Measurements from ENCODE around the gene KCNQ4.

DNA sequence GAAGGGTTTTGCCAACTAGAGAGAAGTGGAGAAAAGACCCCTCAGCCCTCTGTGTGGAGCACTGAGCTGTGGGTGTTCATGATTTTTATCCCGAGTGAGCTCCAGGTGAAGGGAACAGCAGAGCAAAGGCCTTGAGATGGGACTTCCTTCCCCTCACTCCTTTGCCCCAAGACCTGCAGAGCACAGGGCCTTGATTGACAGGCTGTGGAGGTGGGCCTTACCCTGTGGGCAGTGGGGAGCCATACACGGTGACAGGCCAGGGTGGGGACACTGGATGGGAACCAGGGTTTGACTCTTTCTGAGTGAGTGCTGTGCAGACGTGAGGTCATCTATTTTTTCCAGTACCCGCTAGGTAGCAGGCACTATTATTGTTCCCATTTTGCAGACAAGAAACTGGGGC lies 10.5 kb downstream of the KCNQ4 start:
- TF ChIP-seq GABPA (IDR thresholded peaks at IDR 0.05; ENCODE audit: low read depth) (no peak), ATF7 (IDR thresholded peaks at IDR 0.05; ENCODE audit: low read depth) (no peak), EZH2 (IDR thresholded peaks at IDR 0.05; ENCODE audit: borderline replicate concordance, control insufficient read depth, low read depth, low read length) (no peak), RBBP5 (conservative IDR thresholded peaks at IDR 0.05) (no peak), SUZ12 (IDR thresholded peaks at IDR 0.05; ENCODE audit: unreplicated experiment) (no peak), CEBPB (IDR thresholded peaks at IDR 0.05; ENCODE audit: borderline replicate concordance in 1 of 2, low read depth in 2 of 2, low read length in 2 of 2) (no peak), ZNF384 (IDR thresholded peaks at IDR 0.05; ENCODE audit: borderline replicate concordance, low read depth, low read length) (no peak), JUND (IDR thresholded peaks at IDR 0.05; ENCODE audit: low read depth, low read length) (no peak), POLR2A (IDR thresholded peaks at IDR 0.05; ENCODE audit: low read depth, low read length) (no peak)
- TF ChIP-seq, protein P1, sequence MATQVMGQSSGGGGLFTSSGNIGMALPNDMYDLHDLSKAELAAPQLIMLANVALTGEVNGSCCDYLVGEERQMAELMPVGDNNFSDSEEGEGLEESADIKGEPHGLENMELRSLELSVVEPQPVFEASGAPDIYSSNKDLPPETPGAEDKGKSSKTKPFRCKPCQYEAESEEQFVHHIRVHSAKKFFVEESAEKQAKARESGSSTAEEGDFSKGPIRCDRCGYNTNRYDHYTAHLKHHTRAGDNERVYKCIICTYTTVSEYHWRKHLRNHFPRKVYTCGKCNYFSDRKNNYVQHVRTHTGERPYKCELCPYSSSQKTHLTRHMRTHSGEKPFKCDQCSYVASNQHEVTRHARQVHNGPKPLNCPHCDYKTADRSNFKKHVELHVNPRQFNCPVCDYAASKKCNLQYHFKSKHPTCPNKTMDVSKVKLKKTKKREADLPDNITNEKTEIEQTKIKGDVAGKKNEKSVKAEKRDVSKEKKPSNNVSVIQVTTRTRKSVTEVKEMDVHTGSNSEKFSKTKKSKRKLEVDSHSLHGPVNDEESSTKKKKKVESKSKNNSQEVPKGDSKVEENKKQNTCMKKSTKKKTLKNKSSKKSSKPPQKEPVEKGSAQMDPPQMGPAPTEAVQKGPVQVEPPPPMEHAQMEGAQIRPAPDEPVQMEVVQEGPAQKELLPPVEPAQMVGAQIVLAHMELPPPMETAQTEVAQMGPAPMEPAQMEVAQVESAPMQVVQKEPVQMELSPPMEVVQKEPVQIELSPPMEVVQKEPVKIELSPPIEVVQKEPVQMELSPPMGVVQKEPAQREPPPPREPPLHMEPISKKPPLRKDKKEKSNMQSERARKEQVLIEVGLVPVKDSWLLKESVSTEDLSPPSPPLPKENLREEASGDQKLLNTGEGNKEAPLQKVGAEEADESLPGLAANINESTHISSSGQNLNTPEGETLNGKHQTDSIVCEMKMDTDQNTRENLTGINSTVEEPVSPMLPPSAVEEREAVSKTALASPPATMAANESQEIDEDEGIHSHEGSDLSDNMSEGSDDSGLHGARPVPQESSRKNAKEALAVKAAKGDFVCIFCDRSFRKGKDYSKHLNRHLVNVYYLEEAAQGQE (IDR thresholded peaks at IDR 0.05; ENCODE audit: low read depth, low read length), result no peak
- TF ChIP-seq, protein P2, sequence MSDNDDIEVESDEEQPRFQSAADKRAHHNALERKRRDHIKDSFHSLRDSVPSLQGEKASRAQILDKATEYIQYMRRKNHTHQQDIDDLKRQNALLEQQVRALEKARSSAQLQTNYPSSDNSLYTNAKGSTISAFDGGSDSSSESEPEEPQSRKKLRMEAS (IDR thresholded peaks at IDR 0.05; ENCODE audit: low read depth, low read length), result no peak
- TF ChIP-seq, protein P3, sequence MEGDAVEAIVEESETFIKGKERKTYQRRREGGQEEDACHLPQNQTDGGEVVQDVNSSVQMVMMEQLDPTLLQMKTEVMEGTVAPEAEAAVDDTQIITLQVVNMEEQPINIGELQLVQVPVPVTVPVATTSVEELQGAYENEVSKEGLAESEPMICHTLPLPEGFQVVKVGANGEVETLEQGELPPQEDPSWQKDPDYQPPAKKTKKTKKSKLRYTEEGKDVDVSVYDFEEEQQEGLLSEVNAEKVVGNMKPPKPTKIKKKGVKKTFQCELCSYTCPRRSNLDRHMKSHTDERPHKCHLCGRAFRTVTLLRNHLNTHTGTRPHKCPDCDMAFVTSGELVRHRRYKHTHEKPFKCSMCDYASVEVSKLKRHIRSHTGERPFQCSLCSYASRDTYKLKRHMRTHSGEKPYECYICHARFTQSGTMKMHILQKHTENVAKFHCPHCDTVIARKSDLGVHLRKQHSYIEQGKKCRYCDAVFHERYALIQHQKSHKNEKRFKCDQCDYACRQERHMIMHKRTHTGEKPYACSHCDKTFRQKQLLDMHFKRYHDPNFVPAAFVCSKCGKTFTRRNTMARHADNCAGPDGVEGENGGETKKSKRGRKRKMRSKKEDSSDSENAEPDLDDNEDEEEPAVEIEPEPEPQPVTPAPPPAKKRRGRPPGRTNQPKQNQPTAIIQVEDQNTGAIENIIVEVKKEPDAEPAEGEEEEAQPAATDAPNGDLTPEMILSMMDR (IDR thresholded peaks at IDR 0.05 in 2 of 3, conservative IDR thresholded peaks at IDR 0.05 in 1 of 3; ENCODE audit: control insufficient read depth in 2 of 3, extremely low read depth in 1 of 3, insufficient read depth in 1 of 3, low read depth in 3 of 3, low read length in 3 of 3), result no peak
- TF ChIP-seq, protein P4, sequence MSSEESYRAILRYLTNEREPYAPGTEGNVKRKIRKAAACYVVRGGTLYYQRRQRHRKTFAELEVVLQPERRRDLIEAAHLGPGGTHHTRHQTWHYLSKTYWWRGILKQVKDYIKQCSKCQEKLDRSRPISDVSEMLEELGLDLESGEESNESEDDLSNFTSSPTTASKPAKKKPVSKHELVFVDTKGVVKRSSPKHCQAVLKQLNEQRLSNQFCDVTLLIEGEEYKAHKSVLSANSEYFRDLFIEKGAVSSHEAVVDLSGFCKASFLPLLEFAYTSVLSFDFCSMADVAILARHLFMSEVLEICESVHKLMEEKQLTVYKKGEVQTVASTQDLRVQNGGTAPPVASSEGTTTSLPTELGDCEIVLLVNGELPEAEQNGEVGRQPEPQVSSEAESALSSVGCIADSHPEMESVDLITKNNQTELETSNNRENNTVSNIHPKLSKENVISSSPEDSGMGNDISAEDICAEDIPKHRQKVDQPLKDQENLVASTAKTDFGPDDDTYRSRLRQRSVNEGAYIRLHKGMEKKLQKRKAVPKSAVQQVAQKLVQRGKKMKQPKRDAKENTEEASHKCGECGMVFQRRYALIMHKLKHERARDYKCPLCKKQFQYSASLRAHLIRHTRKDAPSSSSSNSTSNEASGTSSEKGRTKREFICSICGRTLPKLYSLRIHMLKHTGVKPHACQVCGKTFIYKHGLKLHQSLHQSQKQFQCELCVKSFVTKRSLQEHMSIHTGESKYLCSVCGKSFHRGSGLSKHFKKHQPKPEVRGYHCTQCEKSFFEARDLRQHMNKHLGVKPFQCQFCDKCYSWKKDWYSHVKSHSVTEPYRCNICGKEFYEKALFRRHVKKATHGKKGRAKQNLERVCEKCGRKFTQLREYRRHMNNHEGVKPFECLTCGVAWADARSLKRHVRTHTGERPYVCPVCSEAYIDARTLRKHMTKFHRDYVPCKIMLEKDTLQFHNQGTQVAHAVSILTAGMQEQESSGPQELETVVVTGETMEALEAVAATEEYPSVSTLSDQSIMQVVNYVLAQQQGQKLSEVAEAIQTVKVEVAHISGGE (CRISPR knock-in tag; IDR thresholded peaks at IDR 0.05), result no peak

Data from GM12878 (cell line).